A549 (cell line): Measurements from ENCODE around the gene NFE2. TPM values are rescaled to one million over a fixed set of nuclear protein-coding genes. Genes with fewer than 3 reads are reported as not detected.

ENCODE experiments used
- ATAC-seq, 2 experiments: fragments of 200-7000 bp in 1 of 2; fragments of >200 bp in 1 of 2; cut with Nextera tagmentation in 1 of 2; cut with Tn5 transposase in 1 of 2; 3 replicates each; pipeline versions ENCODE4 v1.8.0 to v1.9.1; 2018 to 2020; ENCODE audit warnings: mild to moderate bottlenecking in 1 of 2, moderate library complexity in 1 of 2
- CTCF ChIA-PET: fragments of 300-600 bp; sonication (Branson Sonifier 250); formaldehyde crosslinking; extraction: SDS; loops from one replicate; lab custom pipeline; 2021; ENCODE audit warnings: antibody characterized with exemption, inconsistent platforms; lab: Yijun Ruan, JAX
- POLR2A ChIA-PET: fragments of 350-600 bp; formaldehyde crosslinking; extraction: SDS; loops from one replicate; lab custom pipeline; 2021; ENCODE audit warnings: antibody characterized with exemption, inconsistent platforms; lab: Yijun Ruan, JAX
- DNase-seq, 2 experiments: peaks; one replicate each; pipeline versions ENCODE4 v3.0.0 to v3.0.0-alpha.2; 2011 to 2016; ENCODE audit warnings: low read depth in 1 of 2, low spot score in 1 of 2
- FAIRE-seq: peaks from 2 replicates; lab custom pipeline; 2011; peaks lifted over from hg19 to GRCh38; lab: Jason Lieb, UNC
- H3K27ac ChIP-seq, 2 experiments: fragments of >200 bp; sonication (Bioruptor Twin); formaldehyde crosslinking; 3 replicates each; pipeline ENCODE4 v1.5.1; 2016 to 2017
- H3K4me1 ChIP-seq: fragments of >200 bp; sonication (Bioruptor Twin); formaldehyde crosslinking; 3 replicates; pipeline ENCODE4 v1.6.1; 2016
- H3K4me2 ChIP-seq: fragments of >200 bp; sonication (Bioruptor Twin); formaldehyde crosslinking; 3 replicates; pipeline ENCODE4 v1.6.1; 2016
- H3K4me3 ChIP-seq: fragments of >200 bp; sonication (Bioruptor Twin); formaldehyde crosslinking; 3 replicates; pipeline ENCODE4 v1.5.1; 2016
- H3K9me3 ChIP-seq: fragments of >200 bp; sonication (Bioruptor Twin); formaldehyde crosslinking; 3 replicates; pipeline ENCODE4 v1.6.1; 2016
- BHLHE40 ChIP-seq: IDR thresholded peaks from 2 replicates; pipeline ENCODE4 v1.6.1; 2012; ENCODE audit warnings: low read depth, low read length, inconsistent platforms
- CHD2 ChIP-seq: fragments of 150-350 bp; IDR thresholded peaks from 2 replicates; pipeline ENCODE4 v1.6.1; 2014; ENCODE audit warnings: low read length; ENCODE audit not compliant: partially characterized antibody
- E2F6 ChIP-seq: IDR thresholded peaks from 2 replicates; pipeline ENCODE4 v1.6.1; 2012; ENCODE audit warnings: low read depth, borderline replicate concordance
- EHMT2 ChIP-seq: fragments of 200-600 bp; sonication (generic); IDR thresholded peaks from 2 replicates; pipeline ENCODE4 v1.6.1; 2016; ENCODE audit warnings: antibody characterized with exemption, low read depth, mild to moderate bottlenecking, moderate library complexity
- ELK1 ChIP-seq: fragments of 150-350 bp; IDR thresholded peaks from 2 replicates; pipeline ENCODE4 v1.6.1; 2014; ENCODE audit warnings: low read depth, mild to moderate bottlenecking, low read length
- EP300 ChIP-seq, 2 experiments: fragments of >200 bp; sonication (Bioruptor Twin); formaldehyde crosslinking; IDR thresholded peaks; 2 replicates in 1 of 2; 3 replicates in 1 of 2; pipeline ENCODE4 v1.6.1; 2016 to 2017
- ESRRA ChIP-seq: fragments of 150-350 bp; IDR thresholded peaks from 2 replicates; pipeline ENCODE4 v1.6.1; 2014; ENCODE audit warnings: mild to moderate bottlenecking, low read length, borderline replicate concordance
- FOSB ChIP-seq: fragments of 250-450 bp; sonication (Bioruptor Pico); IDR thresholded peaks from 2 replicates; pipeline ENCODE4 v1.5.0; 2020; ENCODE audit warnings: mild to moderate bottlenecking, moderate library complexity
- HEYL ChIP-seq: fragments of 250-450 bp; sonication (Bioruptor Pico); IDR thresholded peaks from 2 replicates; pipeline ENCODE4 v1.8.0; 2021; ENCODE audit warnings: mild to moderate bottlenecking, moderate library complexity
- HOXA7 ChIP-seq: fragments of 250-450 bp; sonication (Bioruptor Pico); IDR thresholded peaks from 2 replicates; pipeline ENCODE4 v1.5.0; 2020; ENCODE audit warnings: mild to moderate bottlenecking, moderate library complexity
- HOXB13 ChIP-seq: fragments of 250-450 bp; sonication (Bioruptor Pico); IDR thresholded peaks from 2 replicates; pipeline ENCODE4 v1.5.0; 2020; ENCODE audit warnings: low read depth, mild to moderate bottlenecking, moderate library complexity
- JUN ChIP-seq, 2 experiments: fragments of >200 bp; sonication (Bioruptor Twin); formaldehyde crosslinking; IDR thresholded peaks; 2 replicates in 1 of 2; 3 replicates in 1 of 2; pipeline ENCODE4 v1.6.1; 2016 to 2017
- JUNB ChIP-seq: fragments of >200 bp; sonication (Bioruptor Twin); formaldehyde crosslinking; IDR thresholded peaks from 2 replicates; pipeline ENCODE4 v1.6.1; 2016
- KDM5A ChIP-seq: fragments of 200-600 bp; sonication (generic); IDR thresholded peaks from 2 replicates; pipeline ENCODE4 v1.6.1; 2016; ENCODE audit warnings: antibody characterized with exemption, mild to moderate bottlenecking
- MAX ChIP-seq: IDR thresholded peaks from 2 replicates; pipeline ENCODE4 v1.6.1; 2012
- MYC ChIP-seq: IDR thresholded peaks from 2 replicates; pipeline ENCODE4 v1.6.1; 2012; ENCODE audit warnings: mild to moderate bottlenecking, inconsistent platforms, low read length, improper control_type of control experiment, borderline replicate concordance
- NFE2L2 ChIP-seq: fragments of 150-350 bp; conservative IDR thresholded peaks from 2 replicates; pipeline ENCODE4 v1.6.1; 2014; ENCODE audit warnings: low read length
- PBX3 ChIP-seq: IDR thresholded peaks from 2 replicates; pipeline ENCODE4 v1.6.1; 2012
- PHF8 ChIP-seq: fragments of 200-600 bp; sonication (generic); IDR thresholded peaks from 2 replicates; pipeline ENCODE4 v1.6.1; 2016; ENCODE audit warnings: low read depth, mild to moderate bottlenecking, antibody characterized with exemption, moderate library complexity, borderline replicate concordance
- POLR2A ChIP-seq: IDR thresholded peaks from 2 replicates; pipeline ENCODE4 v1.6.1; 2012; ENCODE audit warnings: mild to moderate bottlenecking, low read length
- RARB ChIP-seq: fragments of 250-450 bp; sonication (Bioruptor Pico); IDR thresholded peaks from 2 replicates; pipeline ENCODE4 v1.8.0; 2021; ENCODE audit warnings: mild to moderate bottlenecking, moderate library complexity
- RNF2 ChIP-seq: fragments of 200-600 bp; sonication (generic); IDR thresholded peaks from 2 replicates; pipeline ENCODE4 v1.6.1; 2016; ENCODE audit warnings: low read depth, mild to moderate bottlenecking, antibody characterized with exemption, moderate library complexity, borderline replicate concordance
- SREBF2 ChIP-seq: fragments of 450-650 bp; IDR thresholded peaks from 2 replicates; pipeline ENCODE4 v1.6.1; 2014; ENCODE audit warnings: mild to moderate bottlenecking, moderate library complexity
- USF2 ChIP-seq: fragments of 450-650 bp; IDR thresholded peaks from 2 replicates; pipeline ENCODE4 v1.6.1; 2014; ENCODE audit warnings: antibody characterized with exemption
- ZNF302 ChIP-seq: fragments of 250-450 bp; sonication (Bioruptor Pico); IDR thresholded peaks from 2 replicates; pipeline ENCODE4 v1.9.0; 2021; ENCODE audit warnings: inconsistent platforms, mild to moderate bottlenecking, moderate library complexity
- ZSCAN20 ChIP-seq: fragments of 250-450 bp; sonication (Bioruptor Pico); IDR thresholded peaks from 2 replicates; pipeline ENCODE4 v1.8.0; 2022; ENCODE audit warnings: mild to moderate bottlenecking, moderate library complexity
- WGBS: methylation state at CpG from one replicate; pipeline ENCODE4 v1.1.6; 2017; ENCODE audit errors: missing lambda C conversion rate; 5-methylcytosine and 5-hydroxymethylcytosine counted together
- polyA plus RNA-seq, 4 experiments: library from polyadenylated mRNA; depleted of rRNA in 3 of 4; stranded (reverse); fragments of >200 nt; fragmentation: RNase III in 1 of 4; extraction: RNeasy Plus Mini Kit Qiagen cat#74134 plus additional on column Dnase treatment in 1 of 4; gene quantifications; 2 replicates in 3 of 4; 3 replicates in 1 of 4; pipeline ENCODE4 v1.2.3, GENCODE V29; 2011 to 2017

The NFE2 gene
- polyA plus RNA-seq, 2 of the 4 experiments (the other 2 are of a cell fraction): 0.30 to 0.52 TPM

GRCh38 chr12:54273981-54274380 is 26.8 kb downstream of the NFE2 start:
- ChIA-PET POLR2A (no interaction called here), CTCF (interaction anchor here (1.0 to 3.6 kb wide), 4 partner anchors 10 to 59 kb away, joined by 3 to 16 read pairs (median 6); partner anchors contain the start of gene COPZ1)
- DNase-seq (no peak), FAIRE-seq (no peak), ATAC-seq (no peak)
- no peak overlapping the region for H3K27ac ChIP-seq
- H3K4me1 ChIP-seq: peaks cover 11% of the 10 kb centered on the region
- no peak overlapping the region for H3K4me3 ChIP-seq
- no peak for TF ChIP-seq ZNF302 (CRISPR knock-in tag)
- no peak for TF ChIP-seq E2F6
- TF ChIP-seq HEYL (CRISPR knock-in tag): no peak
- TF ChIP-seq PBX3: no peak
- no peak for TF ChIP-seq EHMT2
- TF ChIP-seq NFE2L2: no peak
- TF ChIP-seq MAX: no peak
- TF ChIP-seq FOSB (CRISPR knock-in tag): no peak
- TF ChIP-seq HOXB13 (CRISPR knock-in tag): no peak
- no peak for TF ChIP-seq POLR2A
- no peak for TF ChIP-seq SREBF2
- TF ChIP-seq ELK1: no peak
- TF ChIP-seq MYC: no peak
- TF ChIP-seq JUN (IDR thresholded peaks at IDR 0.05): no peak
- 88% methylated on average over 2 of the region's 2 CpGs for WGBS
- no peaks in the 10 kb centered on the region for H3K9me3 ChIP-seq
- no peak overlapping the region for H3K4me2 ChIP-seq

- no peak for FAIRE-seq
Measured at GRCh38 chr12:54272214-54272613, 28.6 kb downstream of the NFE2 start.

More at GRCh38 chr12:54272214-54272613, 28.6 kb downstream of the NFE2 start:
- no peak overlapping the region for H3K4me2 ChIP-seq
- H3K9me3 ChIP-seq: no peaks in the 10 kb centered on the region
- H3K4me3 ChIP-seq: no peak overlapping the region
- CTCF ChIA-PET: interaction anchor here (1.0 to 2.1 kb wide), 6 partner anchors 21 to 88 kb away, joined by 3 to 9 read pairs (median 4); partner anchors contain the start of gene COPZ1
- DNase-seq: no peak
- TF ChIP-seq HOXA7 (no peak), EP300 (IDR thresholded peaks at IDR 0.05) (no peak), RNF2 (no peak), SREBF2 (no peak), PHF8 (no peak), BHLHE40 (no peak), CHD2 (no peak), MYC (no peak), EHMT2 (no peak), USF2 (no peak), ZNF302 (CRISPR knock-in tag) (no peak), HOXB13 (CRISPR knock-in tag) (no peak), ESRRA (no peak), JUNB (no peak), JUN (IDR thresholded peaks at IDR 0.05) (no peak), KDM5A (no peak), RARB (no peak), POLR2A (no peak), ZSCAN20 (CRISPR knock-in tag) (no peak), ELK1 (no peak)
- ATAC-seq: no peak
- WGBS: 82% methylated on average over 1 of the region's 1 CpG
- POLR2A ChIA-PET: interaction anchor here (0.5 kb wide), 1 partner anchor 65 kb away, joined by 5 read pairs; no protein-coding TSS in a partner anchor
- H3K4me1 ChIP-seq: no peaks in the 10 kb centered on the region; the same call in 1 of the 3 replicates
- no peak overlapping the region for H3K27ac ChIP-seq
